GM23338 (cell line): ENCODE data around the gene SCAF4. TPM values are rescaled to one million over a fixed set of nuclear protein-coding genes. Genes with fewer than 3 reads are reported as not detected.

Source experiments
- ATAC-seq: fragments of 200-7000 bp; cut with Tn5 transposase; 3 replicates; pipeline ENCODE4 v1.9.1; 2020
- DNase-seq: peaks from one replicate; pipeline ENCODE4 v3.0.0-alpha.2; 2015; ENCODE audit warnings: low spot score
- H2AFZ ChIP-seq: fragments of 200-600 bp; sonication (generic); 2 replicates; pipeline ENCODE4 v1.8.0; 2016; ENCODE audit warnings: antibody characterized with exemption, mild to moderate bottlenecking, moderate library complexity
- H3F3A ChIP-seq: fragments of 200-600 bp; sonication (generic); replicated peaks from 2 replicates; pipeline ENCODE4 v1.8.0; 2017; ENCODE audit warnings: antibody characterized with exemption, mixed run types, low read depth
- H3K27ac ChIP-seq: fragments of 200-600 bp; sonication (generic); 2 replicates; pipeline ENCODE4 v1.6.1; 2016; ENCODE audit warnings: low read depth
- H3K27me3 ChIP-seq: fragments of 200-600 bp; sonication (generic); 2 replicates; pipeline ENCODE4 v1.8.0; 2016; ENCODE audit warnings: mild to moderate bottlenecking, mixed run types, moderate library complexity; ENCODE audit not compliant: insufficient read depth
- H3K36me3 ChIP-seq: fragments of 200-600 bp; sonication (generic); 2 replicates; pipeline ENCODE4 v1.8.0; 2016; ENCODE audit warnings: mild to moderate bottlenecking; ENCODE audit not compliant: insufficient read depth
- H3K4me1 ChIP-seq: fragments of 200-600 bp; sonication (generic); 2 replicates; pipeline ENCODE4 v1.8.0; 2016; ENCODE audit warnings: mild to moderate bottlenecking, moderate library complexity; ENCODE audit not compliant: insufficient read depth
- H3K4me2 ChIP-seq: fragments of 200-600 bp; sonication (generic); 2 replicates; pipeline ENCODE4 v1.7.1; 2017; ENCODE audit warnings: mixed run types
- H3K4me3 ChIP-seq: fragments of 200-600 bp; sonication (generic); 2 replicates; pipeline ENCODE4 v1.6.1; 2016; ENCODE audit warnings: mixed run types
- H3K79me2 ChIP-seq: fragments of 200-600 bp; sonication (generic); replicated peaks from 2 replicates; pipeline ENCODE4 v1.8.0; 2017; ENCODE audit warnings: mild to moderate bottlenecking; ENCODE audit not compliant: insufficient read depth
- H3K9me2 ChIP-seq: fragments of 200-600 bp; sonication (generic); 2 replicates; pipeline ENCODE4 v1.8.0; 2017; ENCODE audit not compliant: insufficient read depth
- H4K20me1 ChIP-seq: fragments of 200-600 bp; sonication (generic); replicated peaks from 2 replicates; pipeline ENCODE4 v1.8.0; 2017; ENCODE audit warnings: mild to moderate bottlenecking; ENCODE audit not compliant: insufficient read depth
- H3K27ac Mint-ChIP-seq: 2 replicates; pipeline ENCODE4 v1.8.0; 2020; ENCODE audit warnings: inconsistent platforms, mild to moderate bottlenecking, moderate library complexity, mixed read lengths
- H3K27me3 Mint-ChIP-seq: 3 replicates; pipeline ENCODE4 v1.8.0; 2022; ENCODE audit warnings: low read depth, mild to moderate bottlenecking, moderate library complexity, mixed read lengths, inconsistent platforms; ENCODE audit not compliant: insufficient read depth, poor library complexity
- H3K36me3 Mint-ChIP-seq: 3 replicates; pipeline ENCODE4 v1.8.0; 2021; ENCODE audit warnings: low read depth, mild to moderate bottlenecking, inconsistent platforms, moderate library complexity, mixed read lengths
- H3K4me1 Mint-ChIP-seq: 3 replicates; pipeline ENCODE4 v1.8.0; 2020; ENCODE audit warnings: mild to moderate bottlenecking, inconsistent platforms, mixed read lengths
- H3K4me3 Mint-ChIP-seq: 3 replicates; pipeline ENCODE4 v1.8.0; 2021; ENCODE audit warnings: moderate library complexity, mild to moderate bottlenecking, inconsistent platforms, mixed read lengths
- H3K9me3 Mint-ChIP-seq: 3 replicates; pipeline ENCODE4 v1.8.0; 2020; ENCODE audit warnings: moderate library complexity, mild to moderate bottlenecking, inconsistent platforms, mixed read lengths
- CREB1 ChIP-seq: fragments of 250-450 bp; sonication (Bioruptor Pico); IDR thresholded peaks from 2 replicates; pipeline ENCODE4 v1.5.0; 2020; ENCODE audit warnings: low read depth, mild to moderate bottlenecking, moderate library complexity
- CTCF ChIP-seq, 2 experiments: fragments of 200-600 bp in 1 of 2; sonication (generic) in 1 of 2; conservative IDR thresholded peaks; 2 replicates each; pipeline versions ENCODE4 v1.5.1 to v1.6.1; 2016 to 2017; ENCODE audit warnings: antibody characterized with exemption in 2 of 2, low read depth in 2 of 2, mild to moderate bottlenecking in 2 of 2, moderate library complexity in 1 of 2
- EZH2 ChIP-seq: fragments of 200-600 bp; sonication (generic); IDR thresholded peaks from one replicate; pipeline ENCODE4 v1.8.0; 2017; ENCODE audit warnings: antibody characterized with exemption, mild to moderate bottlenecking, low read depth; ENCODE audit not compliant: unreplicated experiment
- EZH2phosphoT487 ChIP-seq: fragments of 200-600 bp; sonication (generic); IDR thresholded peaks from one replicate; pipeline ENCODE4 v1.8.1; 2018; ENCODE audit warnings: antibody characterized with exemption; ENCODE audit not compliant: unreplicated experiment
- JUNB ChIP-seq: IDR thresholded peaks from one replicate; pipeline ENCODE4 v1.6.1; 2016; ENCODE audit warnings: antibody characterized with exemption; ENCODE audit not compliant: unreplicated experiment
- NANOG ChIP-seq: IDR thresholded peaks from 2 replicates; pipeline ENCODE4 v1.6.1; 2016; ENCODE audit warnings: antibody characterized with exemption, borderline replicate concordance
- POLR2AphosphoS5 ChIP-seq: IDR thresholded peaks from 2 replicates; pipeline ENCODE4 v1.6.1; 2016; ENCODE audit warnings: antibody characterized with exemption, low read depth
- REST ChIP-seq: IDR thresholded peaks from one replicate; pipeline ENCODE4 v1.6.1; 2018; ENCODE audit warnings: antibody characterized with exemption; ENCODE audit not compliant: unreplicated experiment
- STAT1 ChIP-seq: IDR thresholded peaks from one replicate; pipeline ENCODE4 v1.6.1; 2016; ENCODE audit warnings: antibody characterized with exemption; ENCODE audit not compliant: unreplicated experiment
- ZNF114 ChIP-seq: fragments of 250-450 bp; sonication (Bioruptor Pico); IDR thresholded peaks from 2 replicates; pipeline ENCODE4 v1.5.0; 2020; ENCODE audit warnings: mild to moderate bottlenecking, moderate library complexity
- ZNF331 ChIP-seq: fragments of 250-450 bp; sonication (Bioruptor Pico); IDR thresholded peaks from 2 replicates; pipeline ENCODE4 v1.5.0; 2020; ENCODE audit warnings: low read depth, mild to moderate bottlenecking, moderate library complexity
- polyA plus RNA-seq: library from polyadenylated mRNA; unstranded; fragments of >200 nt; fragmentation: Nextera tagmentation; extraction: Ambion mirVana; gene quantifications from 2 replicates; pipeline ENCODE4 v1.2.1, GENCODE V29; 2016
- total RNA-seq: library from RNA; depleted of rRNA; stranded (reverse); fragments of >200 nt; shearing (Covaris generic); gene quantifications from 2 replicates; pipeline ENCODE4 v1.2.3, GENCODE V29; 2014
- TF ChIP-seq, protein P1 (sequence below): IDR thresholded peaks from 2 replicates; pipeline ENCODE4 v1.6.1; 2016; ENCODE audit warnings: antibody characterized with exemption
- TF ChIP-seq, protein P2 (sequence below): fragments of 250-450 bp; sonication (Bioruptor Pico); IDR thresholded peaks from 2 replicates; pipeline ENCODE4 v1.5.0; 2020; ENCODE audit warnings: mild to moderate bottlenecking, moderate library complexity

The SCAF4 gene
- total and polyA plus RNA-seq, 2 experiments from 2014 or later: 29.7 to 45.8 TPM

DNA sequence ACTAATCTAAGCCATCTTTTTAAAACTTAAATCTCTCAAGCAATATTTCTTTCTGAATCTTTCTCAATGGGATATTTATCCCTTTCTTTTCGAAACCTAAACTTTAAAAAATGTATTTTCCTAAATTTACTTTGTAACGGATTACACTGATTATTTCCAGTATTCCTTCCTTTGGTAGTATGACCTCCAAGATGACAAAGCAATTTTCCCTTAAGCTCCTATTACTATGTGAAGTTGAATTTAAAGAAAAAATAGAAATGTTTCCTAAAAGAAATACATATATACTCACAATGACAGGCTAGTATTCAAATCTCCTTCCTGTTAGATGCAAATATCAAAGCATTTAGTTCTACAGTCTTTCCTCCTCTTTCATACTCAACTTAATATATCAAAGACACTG is 15.8 kb downstream of the SCAF4 start:
- H3K4me3 ChIP-seq: no peak overlapping the region
- 0 out of 2 replicates have a peak overlapping the region, but pooled peaks have one; percentile 5 for H3K4me2 ChIP-seq
- H3K36me3 Mint-ChIP-seq: no peaks in the 10 kb centered on the region
- H3K27ac Mint-ChIP-seq: peak overlapping the region; percentile 88
- no peak overlapping the region for H3K27ac ChIP-seq
- no peaks in the 10 kb centered on the region; the same call in 2 of the 3 replicates for H3K9me3 Mint-ChIP-seq
- H3F3A ChIP-seq: no peaks in the 10 kb centered on the region
- DNase-seq (no peak), ATAC-seq (no peak)
- no peaks in the 10 kb centered on the region for H3K27me3 ChIP-seq
- TF ChIP-seq ZNF114 (CRISPR knock-in tag) (no peak), CREB1 (no peak), JUNB (no peak), EZH2 (no peak), ZNF331 (CRISPR knock-in tag) (no peak), POLR2AphosphoS5 (no peak), CTCF (conservative IDR thresholded peaks at IDR 0.05; ENCODE audit: low read depth in 2 of 2) (no peak), EZH2phosphoT487 (no peak), STAT1 (no peak), NANOG (no peak), REST (no peak)
- TF ChIP-seq, protein P1, sequence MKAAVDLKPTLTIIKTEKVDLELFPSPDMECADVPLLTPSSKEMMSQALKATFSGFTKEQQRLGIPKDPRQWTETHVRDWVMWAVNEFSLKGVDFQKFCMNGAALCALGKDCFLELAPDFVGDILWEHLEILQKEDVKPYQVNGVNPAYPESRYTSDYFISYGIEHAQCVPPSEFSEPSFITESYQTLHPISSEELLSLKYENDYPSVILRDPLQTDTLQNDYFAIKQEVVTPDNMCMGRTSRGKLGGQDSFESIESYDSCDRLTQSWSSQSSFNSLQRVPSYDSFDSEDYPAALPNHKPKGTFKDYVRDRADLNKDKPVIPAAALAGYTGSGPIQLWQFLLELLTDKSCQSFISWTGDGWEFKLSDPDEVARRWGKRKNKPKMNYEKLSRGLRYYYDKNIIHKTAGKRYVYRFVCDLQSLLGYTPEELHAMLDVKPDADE: no peak
- TF ChIP-seq, protein P2, sequence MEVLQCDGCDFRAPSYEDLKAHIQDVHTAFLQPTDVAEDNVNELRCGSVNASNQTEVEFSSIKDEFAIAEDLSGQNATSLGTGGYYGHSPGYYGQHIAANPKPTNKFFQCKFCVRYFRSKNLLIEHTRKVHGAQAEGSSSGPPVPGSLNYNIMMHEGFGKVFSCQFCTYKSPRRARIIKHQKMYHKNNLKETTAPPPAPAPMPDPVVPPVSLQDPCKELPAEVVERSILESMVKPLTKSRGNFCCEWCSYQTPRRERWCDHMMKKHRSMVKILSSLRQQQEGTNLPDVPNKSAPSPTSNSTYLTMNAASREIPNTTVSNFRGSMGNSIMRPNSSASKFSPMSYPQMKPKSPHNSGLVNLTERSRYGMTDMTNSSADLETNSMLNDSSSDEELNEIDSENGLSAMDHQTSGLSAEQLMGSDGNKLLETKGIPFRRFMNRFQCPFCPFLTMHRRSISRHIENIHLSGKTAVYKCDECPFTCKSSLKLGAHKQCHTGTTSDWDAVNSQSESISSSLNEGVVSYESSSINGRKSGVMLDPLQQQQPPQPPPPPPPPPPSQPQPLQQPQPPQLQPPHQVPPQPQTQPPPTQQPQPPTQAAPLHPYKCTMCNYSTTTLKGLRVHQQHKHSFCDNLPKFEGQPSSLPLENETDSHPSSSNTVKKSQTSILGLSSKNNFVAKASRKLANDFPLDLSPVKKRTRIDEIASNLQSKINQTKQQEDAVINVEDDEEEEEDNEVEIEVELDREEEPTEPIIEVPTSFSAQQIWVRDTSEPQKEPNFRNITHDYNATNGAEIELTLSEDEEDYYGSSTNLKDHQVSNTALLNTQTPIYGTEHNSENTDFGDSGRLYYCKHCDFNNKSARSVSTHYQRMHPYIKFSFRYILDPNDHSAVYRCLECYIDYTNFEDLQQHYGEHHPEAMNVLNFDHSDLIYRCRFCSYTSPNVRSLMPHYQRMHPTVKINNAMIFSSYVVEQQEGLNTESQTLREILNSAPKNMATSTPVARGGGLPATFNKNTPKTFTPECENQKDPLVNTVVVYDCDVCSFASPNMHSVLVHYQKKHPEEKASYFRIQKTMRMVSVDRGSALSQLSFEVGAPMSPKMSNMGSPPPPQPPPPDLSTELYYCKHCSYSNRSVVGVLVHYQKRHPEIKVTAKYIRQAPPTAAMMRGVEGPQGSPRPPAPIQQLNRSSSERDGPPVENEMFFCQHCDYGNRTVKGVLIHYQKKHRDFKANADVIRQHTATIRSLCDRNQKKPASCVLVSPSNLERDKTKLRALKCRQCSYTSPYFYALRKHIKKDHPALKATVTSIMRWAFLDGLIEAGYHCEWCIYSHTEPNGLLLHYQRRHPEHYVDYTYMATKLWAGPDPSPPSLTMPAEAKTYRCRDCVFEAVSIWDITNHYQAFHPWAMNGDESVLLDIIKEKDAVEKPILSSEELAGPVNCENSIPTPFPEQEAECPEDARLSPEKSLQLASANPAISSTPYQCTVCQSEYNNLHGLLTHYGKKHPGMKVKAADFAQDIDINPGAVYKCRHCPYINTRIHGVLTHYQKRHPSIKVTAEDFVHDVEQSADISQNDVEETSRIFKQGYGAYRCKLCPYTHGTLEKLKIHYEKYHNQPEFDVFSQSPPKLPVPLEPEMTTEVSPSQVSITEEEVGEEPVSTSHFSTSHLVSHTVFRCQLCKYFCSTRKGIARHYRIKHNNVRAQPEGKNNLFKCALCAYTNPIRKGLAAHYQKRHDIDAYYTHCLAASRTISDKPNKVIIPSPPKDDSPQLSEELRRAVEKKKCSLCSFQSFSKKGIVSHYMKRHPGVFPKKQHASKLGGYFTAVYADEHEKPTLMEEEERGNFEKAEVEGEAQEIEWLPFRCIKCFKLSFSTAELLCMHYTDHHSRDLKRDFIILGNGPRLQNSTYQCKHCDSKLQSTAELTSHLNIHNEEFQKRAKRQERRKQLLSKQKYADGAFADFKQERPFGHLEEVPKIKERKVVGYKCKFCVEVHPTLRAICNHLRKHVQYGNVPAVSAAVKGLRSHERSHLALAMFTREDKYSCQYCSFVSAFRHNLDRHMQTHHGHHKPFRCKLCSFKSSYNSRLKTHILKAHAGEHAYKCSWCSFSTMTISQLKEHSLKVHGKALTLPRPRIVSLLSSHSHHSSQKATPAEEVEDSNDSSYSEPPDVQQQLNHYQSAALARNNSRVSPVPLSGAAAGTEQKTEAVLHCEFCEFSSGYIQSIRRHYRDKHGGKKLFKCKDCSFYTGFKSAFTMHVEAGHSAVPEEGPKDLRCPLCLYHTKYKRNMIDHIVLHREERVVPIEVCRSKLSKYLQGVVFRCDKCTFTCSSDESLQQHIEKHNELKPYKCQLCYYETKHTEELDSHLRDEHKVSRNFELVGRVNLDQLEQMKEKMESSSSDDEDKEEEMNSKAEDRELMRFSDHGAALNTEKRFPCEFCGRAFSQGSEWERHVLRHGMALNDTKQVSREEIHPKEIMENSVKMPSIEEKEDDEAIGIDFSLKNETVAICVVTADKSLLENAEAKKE (CRISPR knock-in tag): no peak
- no peak overlapping the region for H2AFZ ChIP-seq
- H3K4me1 ChIP-seq: peaks cover 60% of the 10 kb centered on the region
- H3K4me3 Mint-ChIP-seq: no peak overlapping the region
- no peaks in the 10 kb centered on the region for H3K9me2 ChIP-seq
- peaks cover 56% of the 10 kb centered on the region for H4K20me1 ChIP-seq
- peaks cover 100% of the 10 kb centered on the region for H3K79me2 ChIP-seq
- no peaks in the 10 kb centered on the region for H3K36me3 ChIP-seq
- H3K4me1 Mint-ChIP-seq: peaks cover 73% of the 10 kb centered on the region
- H3K27me3 Mint-ChIP-seq: peaks cover 6% of the 10 kb centered on the region
